Adrenal gland (tissue), 5 donors: Measurements from ENCODE around the gene CEACAM3.

Experiments
- POLR2A ChIP-seq, 2 donors: fragments of 450-650 bp; IDR thresholded peaks; one replicate each; pipeline ENCODE4 v1.6.1; 2017; ENCODE audit warnings: antibody characterized with exemption in 2 of 2, mild to moderate bottlenecking in 2 of 2, moderate library complexity in 1 of 2
- TF ChIP-seq, protein P1 (sequence below), 6 experiments: fragments of 450-650 bp in 4 of 6; fragments of 200-600 bp in 2 of 6; sonication (generic) in 1 of 6; IDR thresholded peaks; 1 replicate in 5 of 6; 2 replicates in 1 of 6; pipeline versions ENCODE4 v1.5.1 to v1.8.0; 2016 to 2021; ENCODE audit warnings: antibody characterized with exemption in 6 of 6, mild to moderate bottlenecking in 2 of 6, moderate library complexity in 1 of 6
- donor health status: DM: no; HTN: no; CAD: no.

DNA sequence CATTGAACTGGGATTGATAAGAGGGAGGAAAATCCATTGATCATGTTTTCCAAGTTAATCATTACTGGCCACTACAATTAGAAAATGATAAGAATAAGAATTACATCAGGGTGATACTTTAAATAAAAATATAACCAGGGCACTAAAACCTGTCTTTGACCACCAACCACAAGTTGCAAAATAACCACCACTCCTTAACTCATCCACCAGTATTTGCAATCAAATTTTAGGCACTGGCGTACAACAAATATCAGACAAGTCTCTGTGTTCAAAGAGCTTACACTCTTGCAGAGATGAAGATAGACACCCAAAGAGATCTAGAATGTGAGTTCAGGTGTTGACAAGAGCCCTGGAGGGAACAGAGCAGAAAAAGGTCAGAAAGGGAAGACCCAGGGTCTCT lies 514 bp downstream of the CEACAM3 start:
- TF ChIP-seq, protein P1, sequence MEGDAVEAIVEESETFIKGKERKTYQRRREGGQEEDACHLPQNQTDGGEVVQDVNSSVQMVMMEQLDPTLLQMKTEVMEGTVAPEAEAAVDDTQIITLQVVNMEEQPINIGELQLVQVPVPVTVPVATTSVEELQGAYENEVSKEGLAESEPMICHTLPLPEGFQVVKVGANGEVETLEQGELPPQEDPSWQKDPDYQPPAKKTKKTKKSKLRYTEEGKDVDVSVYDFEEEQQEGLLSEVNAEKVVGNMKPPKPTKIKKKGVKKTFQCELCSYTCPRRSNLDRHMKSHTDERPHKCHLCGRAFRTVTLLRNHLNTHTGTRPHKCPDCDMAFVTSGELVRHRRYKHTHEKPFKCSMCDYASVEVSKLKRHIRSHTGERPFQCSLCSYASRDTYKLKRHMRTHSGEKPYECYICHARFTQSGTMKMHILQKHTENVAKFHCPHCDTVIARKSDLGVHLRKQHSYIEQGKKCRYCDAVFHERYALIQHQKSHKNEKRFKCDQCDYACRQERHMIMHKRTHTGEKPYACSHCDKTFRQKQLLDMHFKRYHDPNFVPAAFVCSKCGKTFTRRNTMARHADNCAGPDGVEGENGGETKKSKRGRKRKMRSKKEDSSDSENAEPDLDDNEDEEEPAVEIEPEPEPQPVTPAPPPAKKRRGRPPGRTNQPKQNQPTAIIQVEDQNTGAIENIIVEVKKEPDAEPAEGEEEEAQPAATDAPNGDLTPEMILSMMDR (IDR thresholded peaks at IDR 0.05), result no peak
- no peak for TF ChIP-seq POLR2A (IDR thresholded peaks at IDR 0.05)
